HEK293 (cell line): ENCODE results near the gene RTN4IP1.

Experiments
- CTCF ChIA-PET: fragments of 350-600 bp; formaldehyde crosslinking; extraction: SDS; loops from one replicate; lab custom pipeline; 2021; ENCODE audit warnings: antibody characterized with exemption; lab: Yijun Ruan, JAX
- POLR2A ChIA-PET: fragments of 300-600 bp; formaldehyde crosslinking; extraction: SDS; loops from one replicate; lab custom pipeline; 2020; ENCODE audit warnings: antibody characterized with exemption, inconsistent platforms; lab: Yijun Ruan, JAX
- H3K27ac ChIP-seq: fragments of 200-500 bp; sonication (Bioruptor generic); 2 replicates; pipeline ENCODE4 v1.5.1; 2014; ENCODE audit warnings: low read depth, low read length, control low read depth, inconsistent platforms; ENCODE audit errors: extremely low read depth
- H3K36me3 ChIP-seq, 2 experiments: fragments of 200-500 bp in 1 of 2; sonication (Bioruptor generic) in 1 of 2; 1 replicate in 1 of 2; 2 replicates in 1 of 2; pipeline ENCODE4 v1.5.1; 2014 to 2017; ENCODE audit warnings: inconsistent platforms in 2 of 2, low read length in 2 of 2; ENCODE audit not compliant: control insufficient read depth in 2 of 2, insufficient read depth in 1 of 2
- H3K4me1 ChIP-seq: fragments of 200-500 bp; sonication (Bioruptor generic); 2 replicates; pipeline ENCODE4 v1.5.1; 2014; ENCODE audit warnings: mild to moderate bottlenecking, low read length, inconsistent platforms; ENCODE audit not compliant: control insufficient read depth, insufficient read depth
- H3K4me3 ChIP-seq: 2 replicates; pipeline ENCODE4 v1.5.1; 2011; ENCODE audit warnings: low read depth, mild to moderate bottlenecking, control low read depth, low read length, moderate library complexity
- H3K9me3 ChIP-seq: fragments of 200-500 bp; sonication (Bioruptor generic); 2 replicates; pipeline ENCODE4 v1.5.1; 2014; ENCODE audit warnings: low read depth, low read length, inconsistent platforms; ENCODE audit not compliant: control insufficient read depth, insufficient read depth
- FEZF1 ChIP-seq: fragments of 450-650 bp; formaldehyde crosslinking; IDR thresholded peaks from 2 replicates; pipeline ENCODE4 v1.5.1; 2016; ENCODE audit warnings: missing biosample characterization, missing genetic modification characterization
- GLI4 ChIP-seq: fragments of 450-650 bp; formaldehyde crosslinking; IDR thresholded peaks from 2 replicates; pipeline ENCODE4 v1.5.1; 2016; ENCODE audit warnings: missing biosample characterization, missing genetic modification characterization
- GLIS1 ChIP-seq: fragments of 450-650 bp; formaldehyde crosslinking; IDR thresholded peaks from 2 replicates; pipeline ENCODE4 v1.5.1; 2016; ENCODE audit warnings: missing biosample characterization, missing genetic modification characterization
- MYNN ChIP-seq: fragments of 450-650 bp; formaldehyde crosslinking; IDR thresholded peaks from 2 replicates; pipeline ENCODE4 v1.5.1; 2016; ENCODE audit warnings: missing biosample characterization, missing genetic modification characterization, borderline replicate concordance
- MZF1 ChIP-seq: fragments of 450-650 bp; formaldehyde crosslinking; IDR thresholded peaks from 2 replicates; pipeline ENCODE4 v1.5.1; 2017; ENCODE audit warnings: missing biosample characterization, missing genetic modification characterization, borderline replicate concordance
- PRDM1 ChIP-seq: fragments of 450-650 bp; formaldehyde crosslinking; IDR thresholded peaks from 2 replicates; pipeline ENCODE4; 2016; ENCODE audit warnings: missing biosample characterization, missing genetic modification characterization
- PRDM2 ChIP-seq: fragments of 450-650 bp; formaldehyde crosslinking; IDR thresholded peaks from 2 replicates; pipeline ENCODE4 v1.5.1; 2016; ENCODE audit warnings: missing biosample characterization, missing genetic modification characterization, borderline replicate concordance
- WT1 ChIP-seq: fragments of 450-650 bp; formaldehyde crosslinking; IDR thresholded peaks from 2 replicates; pipeline ENCODE4 v1.5.1; 2016; ENCODE audit warnings: missing biosample characterization, missing genetic modification characterization
- ZEB2 ChIP-seq: fragments of 450-650 bp; formaldehyde crosslinking; IDR thresholded peaks from 2 replicates; pipeline ENCODE4 v1.5.1; 2016; ENCODE audit warnings: missing biosample characterization, missing genetic modification characterization
- ZFP69B ChIP-seq: fragments of 450-650 bp; formaldehyde crosslinking; IDR thresholded peaks from 2 replicates; pipeline ENCODE4 v1.5.1; 2016; ENCODE audit warnings: missing biosample characterization, missing genetic modification characterization
- ZNF10 ChIP-seq: fragments of 450-650 bp; formaldehyde crosslinking; IDR thresholded peaks from 2 replicates; pipeline ENCODE4 v1.5.1; 2017; ENCODE audit warnings: missing biosample characterization, missing genetic modification characterization
- ZNF114 ChIP-seq: fragments of 450-650 bp; formaldehyde crosslinking; IDR thresholded peaks from 2 replicates; pipeline ENCODE4 v1.5.0; 2017; ENCODE audit warnings: missing biosample characterization, missing genetic modification characterization
- ZNF148 ChIP-seq: fragments of 450-650 bp; formaldehyde crosslinking; IDR thresholded peaks from 2 replicates; pipeline ENCODE4 v1.5.0; 2017; ENCODE audit warnings: missing biosample characterization, missing genetic modification characterization, borderline replicate concordance
- ZNF202 ChIP-seq: fragments of 450-650 bp; formaldehyde crosslinking; IDR thresholded peaks from 2 replicates; pipeline ENCODE4 v1.5.1; 2016; ENCODE audit warnings: missing biosample characterization, missing genetic modification characterization, borderline replicate concordance
- ZNF324 ChIP-seq: fragments of 450-650 bp; formaldehyde crosslinking; IDR thresholded peaks from 2 replicates; pipeline ENCODE4 v1.5.1; 2016; ENCODE audit warnings: missing biosample characterization, missing genetic modification characterization
- ZNF341 ChIP-seq: fragments of 450-650 bp; formaldehyde crosslinking; IDR thresholded peaks from 2 replicates; pipeline ENCODE4; 2016; ENCODE audit warnings: low read depth, missing biosample characterization, missing genetic modification characterization
- ZNF48 ChIP-seq: fragments of 450-650 bp; formaldehyde crosslinking; IDR thresholded peaks from 2 replicates; pipeline ENCODE4 v1.5.1; 2016; ENCODE audit warnings: missing biosample characterization, missing genetic modification characterization
- ZNF501 ChIP-seq: fragments of 450-650 bp; formaldehyde crosslinking; IDR thresholded peaks from 2 replicates; pipeline ENCODE4 v1.5.1; 2016; ENCODE audit warnings: missing biosample characterization, missing genetic modification characterization
- ZNF521 ChIP-seq: fragments of 450-650 bp; formaldehyde crosslinking; IDR thresholded peaks from 2 replicates; pipeline ENCODE4 v1.5.1; 2017; ENCODE audit warnings: missing biosample characterization, mild to moderate bottlenecking, missing genetic modification characterization
- ZNF530 ChIP-seq: fragments of 450-650 bp; formaldehyde crosslinking; IDR thresholded peaks from 2 replicates; pipeline ENCODE4 v1.5.1; 2016; ENCODE audit warnings: low read depth, missing biosample characterization, missing genetic modification characterization
- ZNF660 ChIP-seq: fragments of 450-650 bp; IDR thresholded peaks from 2 replicates; pipeline ENCODE4 v1.5.1; 2018; ENCODE audit warnings: missing biosample characterization, mild to moderate bottlenecking, missing genetic modification characterization
- ZNF701 ChIP-seq: fragments of 450-650 bp; formaldehyde crosslinking; IDR thresholded peaks from 2 replicates; pipeline ENCODE4 v1.5.1; 2016; ENCODE audit warnings: missing biosample characterization, missing genetic modification characterization
- ZNF776 ChIP-seq: fragments of 450-650 bp; formaldehyde crosslinking; IDR thresholded peaks from 2 replicates; pipeline ENCODE4 v1.5.0; 2017; ENCODE audit warnings: missing biosample characterization, missing genetic modification characterization, borderline replicate concordance
- TF ChIP-seq, protein P1 (sequence below): fragments of 450-650 bp; formaldehyde crosslinking; IDR thresholded peaks from 2 replicates; pipeline ENCODE4 v1.5.1; 2016; ENCODE audit warnings: missing biosample characterization, missing genetic modification characterization, borderline replicate concordance

RTN4IP1 gene

GRCh38 chr6:106608080-106608668 lies 21.1 kb downstream of the RTN4IP1 start (continued):
- TF ChIP-seq ZNF148 (no peak), ZFP69B (tag by site-specific recombination) (no peak), GLIS1 (tag by site-specific recombination) (no peak), ZNF660 (tag by site-specific recombination) (no peak), MYNN (no peak), ZNF10 (tag by site-specific recombination) (peak; percentile 73; the same call in 1 of the 2 replicates), PRDM1 (no peak), ZNF776 (tag by site-specific recombination) (no peak), PRDM2 (tag by site-specific recombination) (no peak), ZEB2 (no peak)

- Histone ChIP-seq H3K4me3 (no peak overlapping the region), H3K27ac (no peak overlapping the region), H3K4me1 (peaks cover 6% of the 10 kb centered on the region; the same call in 1 of the 2 replicates), H3K36me3 (peaks cover 0 to 3% of the 10 kb centered on the region in 2 experiments; a peak in 1 of 3 replicates), H3K9me3 (no peaks in the 10 kb centered on the region)
- POLR2A ChIA-PET = no interaction called here
- CTCF ChIA-PET = no interaction called here
- TF ChIP-seq ZNF48 (no peak), MZF1 (tag by site-specific recombination) (no peak), ZNF202 (tag by site-specific recombination) (no peak), ZNF530 (no peak), FEZF1 (tag by site-specific recombination) (no peak), ZNF148 (no peak), ZNF341 (tag by site-specific recombination) (no peak), ZNF324 (tag by site-specific recombination) (no peak), ZNF114 (tag by site-specific recombination) (no peak), ZNF521 (no peak), WT1 (tag by site-specific recombination) (no peak), GLI4 (no peak), ZNF701 (tag by site-specific recombination) (no peak), ZNF501 (no peak)
- TF ChIP-seq, protein P1, sequence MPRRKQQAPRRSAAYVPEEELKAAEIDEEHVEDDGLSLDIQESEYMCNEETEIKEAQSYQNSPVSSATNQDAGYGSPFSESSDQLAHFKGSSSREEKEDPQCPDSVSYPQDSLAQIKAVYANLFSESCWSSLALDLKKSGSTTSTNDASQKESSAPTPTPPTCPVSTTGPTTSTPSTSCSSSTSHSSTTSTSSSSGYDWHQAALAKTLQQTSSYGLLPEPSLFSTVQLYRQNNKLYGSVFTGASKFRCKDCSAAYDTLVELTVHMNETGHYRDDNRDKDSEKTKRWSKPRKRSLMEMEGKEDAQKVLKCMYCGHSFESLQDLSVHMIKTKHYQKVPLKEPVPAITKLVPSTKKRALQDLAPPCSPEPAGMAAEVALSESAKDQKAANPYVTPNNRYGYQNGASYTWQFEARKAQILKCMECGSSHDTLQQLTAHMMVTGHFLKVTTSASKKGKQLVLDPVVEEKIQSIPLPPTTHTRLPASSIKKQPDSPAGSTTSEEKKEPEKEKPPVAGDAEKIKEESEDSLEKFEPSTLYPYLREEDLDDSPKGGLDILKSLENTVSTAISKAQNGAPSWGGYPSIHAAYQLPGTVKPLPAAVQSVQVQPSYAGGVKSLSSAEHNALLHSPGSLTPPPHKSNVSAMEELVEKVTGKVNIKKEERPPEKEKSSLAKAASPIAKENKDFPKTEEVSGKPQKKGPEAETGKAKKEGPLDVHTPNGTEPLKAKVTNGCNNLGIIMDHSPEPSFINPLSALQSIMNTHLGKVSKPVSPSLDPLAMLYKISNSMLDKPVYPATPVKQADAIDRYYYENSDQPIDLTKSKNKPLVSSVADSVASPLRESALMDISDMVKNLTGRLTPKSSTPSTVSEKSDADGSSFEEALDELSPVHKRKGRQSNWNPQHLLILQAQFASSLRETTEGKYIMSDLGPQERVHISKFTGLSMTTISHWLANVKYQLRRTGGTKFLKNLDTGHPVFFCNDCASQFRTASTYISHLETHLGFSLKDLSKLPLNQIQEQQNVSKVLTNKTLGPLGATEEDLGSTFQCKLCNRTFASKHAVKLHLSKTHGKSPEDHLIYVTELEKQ (tag by site-specific recombination) = no peak
Observed at GRCh38 chr6:106600329-106600728, 29.0 kb downstream of the RTN4IP1 start.
